HG03442 (cell line): Measurements from ENCODE around the gene CNOT1.
"Not testable (repeated sequence)": the region's sequence is repeated elsewhere in the genome, so short reads cannot be mapped to it uniquely, and the experiment has no call there.

Experiments used
- ATAC-seq: cut with Tn5 transposase; IDR thresholded peaks from one replicate; pipeline ENCODE4 v1.9.1; 2021; ENCODE audit warnings: mild to moderate bottlenecking, moderate library complexity; ENCODE audit not compliant: unreplicated experiment

CNOT1 gene

DNA sequence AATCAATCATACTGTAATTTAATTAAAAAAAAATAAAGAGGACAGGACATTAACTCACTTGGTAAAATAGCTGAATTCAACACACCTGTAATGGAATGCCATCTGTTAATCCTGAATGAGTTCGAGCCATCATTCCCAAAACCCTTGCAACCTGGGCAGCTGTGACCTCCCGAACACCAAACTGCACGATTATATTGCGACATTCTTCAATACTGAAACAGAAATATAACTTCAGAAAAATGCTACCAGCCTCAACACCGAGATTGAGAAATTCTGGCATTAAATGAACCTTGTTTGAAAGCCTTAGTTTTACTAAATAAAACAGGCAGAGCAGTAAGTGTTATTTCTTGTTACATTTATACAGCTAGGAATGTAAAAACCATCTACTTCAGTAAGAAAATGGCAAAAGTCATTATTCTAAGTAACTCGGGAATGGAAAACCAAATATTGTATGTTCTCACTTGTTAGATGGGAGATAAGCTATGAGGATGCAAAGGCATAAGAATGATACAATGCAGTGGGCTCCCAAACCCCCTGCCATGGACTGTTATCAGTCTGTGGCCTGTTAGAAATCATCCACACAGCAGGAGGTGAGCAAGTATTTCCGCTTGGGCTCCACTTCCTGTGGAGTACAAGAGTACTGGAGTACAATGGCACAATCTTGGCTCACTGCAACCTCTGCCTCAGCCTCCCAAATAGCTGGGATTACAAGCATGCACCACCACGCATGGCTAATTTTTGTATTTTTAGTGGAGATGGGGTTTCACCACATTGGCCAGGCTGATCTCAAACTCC lies 46.5 kb downstream of the CNOT1 start:
- ATAC-seq: no peak

DNA sequence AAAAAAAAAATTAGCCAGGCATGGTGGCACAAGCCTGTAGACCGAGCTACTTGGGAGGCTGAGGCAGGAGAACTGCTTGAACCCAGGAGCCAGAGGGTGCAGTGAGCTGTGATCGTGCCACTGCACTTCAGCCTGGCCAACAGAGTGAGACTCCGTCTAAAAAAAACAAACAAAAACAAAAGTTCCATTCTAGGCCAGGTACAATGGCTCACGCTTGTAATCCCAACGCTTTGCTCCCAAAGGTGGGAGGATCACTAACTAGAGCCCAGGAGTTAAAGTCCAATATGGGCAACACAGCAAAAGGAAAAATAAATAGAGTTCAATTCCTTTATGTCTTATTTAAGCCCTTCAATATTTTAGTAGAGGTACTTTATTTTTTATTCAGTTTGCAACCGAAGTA lies 47.5 kb downstream of the CNOT1 start:
- no peak for ATAC-seq

DNA sequence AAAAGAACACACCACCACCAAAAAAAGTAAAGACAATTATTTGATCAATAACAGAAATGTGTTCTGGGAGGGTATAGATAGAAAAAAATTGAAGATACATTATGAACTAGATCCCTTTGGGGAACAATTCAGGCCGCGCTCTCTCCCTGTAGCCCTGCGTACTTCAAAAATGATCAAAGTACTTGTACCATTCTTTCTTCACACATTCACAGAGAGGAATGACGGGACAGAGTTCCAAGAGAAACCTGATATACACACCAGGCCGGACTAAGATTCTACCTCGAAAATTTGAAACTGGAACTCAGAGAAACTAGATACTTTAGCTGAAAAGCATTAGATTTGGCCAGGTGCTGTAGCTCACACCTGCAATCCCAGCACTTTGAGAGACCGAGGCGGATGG lies 50.0 kb downstream of the CNOT1 start:
- no peak for ATAC-seq

DNA sequence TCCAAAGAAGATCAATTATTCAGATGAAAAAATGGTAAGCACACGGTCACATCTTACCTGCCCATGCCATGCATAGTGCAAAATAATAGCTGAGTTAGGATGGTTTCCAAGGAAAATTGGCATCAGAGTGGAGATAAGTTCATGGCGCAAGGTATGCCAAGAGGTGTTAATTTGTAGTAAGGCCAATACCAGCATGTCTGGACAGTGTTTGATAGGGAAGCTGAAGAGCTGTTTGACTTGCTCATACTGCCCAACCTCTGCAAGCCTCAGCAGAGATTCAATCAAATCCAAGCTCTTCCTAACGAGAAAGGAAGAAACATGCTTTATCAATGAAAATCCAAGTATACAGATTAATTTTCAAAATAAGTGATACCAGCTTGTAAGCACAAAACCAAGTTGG lies 51.0 kb downstream of the CNOT1 start:
- no peak for ATAC-seq

DNA sequence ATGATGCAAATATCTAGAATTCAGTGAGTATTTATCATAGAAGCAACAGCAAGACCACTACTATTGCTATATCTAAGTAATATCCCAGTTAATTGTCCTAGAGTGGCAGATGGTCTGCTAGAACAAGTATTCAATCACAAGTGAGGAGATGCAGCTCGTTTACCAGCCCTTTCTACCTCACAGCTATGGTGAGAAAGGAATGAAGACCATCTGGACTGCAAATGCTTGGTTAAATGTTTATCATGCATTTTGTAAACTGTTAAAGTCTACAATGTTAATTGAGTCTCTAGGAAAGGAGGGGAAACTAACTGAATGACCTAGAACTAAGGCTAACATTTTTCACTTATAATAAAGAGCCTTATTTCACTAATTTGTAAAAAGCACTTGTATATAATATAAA lies 52.5 kb downstream of the CNOT1 start:
- no peak for ATAC-seq

DNA sequence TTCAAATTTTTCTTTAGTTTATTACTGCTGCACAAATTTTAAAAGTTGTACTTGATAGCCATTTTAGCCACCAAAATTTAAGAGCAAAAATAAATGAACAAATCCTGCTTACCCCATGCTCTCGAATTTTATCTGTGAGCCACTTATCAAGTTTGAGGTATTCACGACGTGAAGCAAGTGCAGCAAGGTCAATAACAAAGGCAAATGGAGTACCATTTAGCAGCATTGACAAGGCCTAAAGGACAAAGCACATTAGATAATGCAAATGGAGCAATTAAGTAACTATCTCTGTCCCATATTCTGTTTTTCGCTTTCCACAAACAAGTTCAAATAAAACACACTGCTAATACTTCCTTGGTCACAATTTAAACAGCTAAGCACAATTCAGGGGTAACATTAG lies 54.7 kb downstream of the CNOT1 start:
- ATAC-seq: no peak

DNA sequence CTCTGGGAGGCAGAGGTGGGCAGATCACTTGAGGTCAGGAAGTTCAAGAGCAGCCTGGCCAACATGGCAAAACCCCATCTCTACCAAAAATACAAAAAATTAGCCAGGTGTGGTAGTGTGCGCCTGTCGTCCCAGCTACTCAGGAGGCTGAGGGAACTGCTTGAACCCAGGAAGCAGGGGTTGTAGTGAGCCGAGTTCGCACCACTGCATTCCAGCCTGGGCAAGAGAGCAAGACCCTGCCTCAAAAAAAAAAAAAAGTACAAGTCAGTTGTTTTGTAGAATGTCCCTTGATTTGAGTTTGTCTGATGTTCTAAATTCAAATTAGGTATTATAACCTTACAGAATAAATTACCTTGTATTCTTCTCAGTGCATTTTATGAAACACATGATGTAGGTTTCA lies 63.9 kb downstream of the CNOT1 start:
- not testable (repeated sequence) for ATAC-seq

DNA sequence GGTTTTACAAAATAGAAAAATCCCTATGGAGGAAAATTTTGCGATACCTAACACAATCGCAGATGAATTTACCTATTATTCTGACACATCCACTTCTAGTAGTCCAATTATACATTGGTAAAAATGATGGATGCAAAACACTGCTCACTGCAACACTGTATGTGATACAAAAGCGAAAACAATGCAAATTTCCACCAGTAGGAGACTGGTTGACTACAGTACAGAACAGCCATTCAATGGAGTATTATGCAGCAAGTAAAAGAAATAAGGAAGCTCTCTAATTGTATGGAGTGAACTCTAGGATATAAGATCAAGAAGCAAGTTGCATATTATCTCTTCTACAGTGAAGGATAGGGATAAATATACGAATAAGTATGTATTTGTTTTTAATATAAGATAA lies 65.9 kb downstream of the CNOT1 start:
- ATAC-seq: no peak

DNA sequence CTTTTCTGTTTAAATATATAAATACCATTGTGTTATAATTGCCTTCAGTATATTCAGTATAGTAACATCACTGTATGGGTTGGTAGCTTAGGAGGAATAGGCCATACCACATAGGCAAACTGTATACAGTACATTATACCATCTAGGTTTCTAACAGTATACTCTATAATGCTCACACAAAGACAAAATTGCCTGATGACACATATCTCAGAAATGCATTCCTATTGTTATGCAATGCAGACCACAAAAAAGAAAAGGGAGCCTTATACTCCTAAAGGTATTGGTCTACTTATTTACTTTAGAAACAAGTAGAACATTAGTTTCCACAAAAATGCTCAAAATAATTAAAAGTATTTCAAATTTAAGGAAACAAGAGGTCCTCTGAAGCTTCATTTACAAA lies 66.4 kb downstream of the CNOT1 start:
- ATAC-seq: no peak

DNA sequence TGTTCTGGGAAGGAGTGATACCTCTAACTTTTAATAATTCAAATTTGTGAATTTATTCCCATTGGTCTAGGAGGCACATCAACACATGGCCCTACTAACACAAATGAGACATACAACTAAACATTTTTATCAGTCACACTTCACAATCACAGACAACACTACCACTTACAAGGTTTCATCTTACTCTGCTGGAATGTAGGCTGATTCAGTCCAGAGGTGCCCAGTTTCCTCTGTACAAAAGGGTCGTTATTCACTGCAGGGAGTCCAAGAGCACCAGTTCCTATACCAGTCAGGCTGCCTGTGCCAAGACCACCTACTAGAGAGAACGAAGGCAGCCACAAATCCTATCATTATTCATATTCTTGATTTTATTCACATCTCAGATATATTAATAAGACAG lies 72.9 kb downstream of the CNOT1 start:
- ATAC-seq: no peak

DNA sequence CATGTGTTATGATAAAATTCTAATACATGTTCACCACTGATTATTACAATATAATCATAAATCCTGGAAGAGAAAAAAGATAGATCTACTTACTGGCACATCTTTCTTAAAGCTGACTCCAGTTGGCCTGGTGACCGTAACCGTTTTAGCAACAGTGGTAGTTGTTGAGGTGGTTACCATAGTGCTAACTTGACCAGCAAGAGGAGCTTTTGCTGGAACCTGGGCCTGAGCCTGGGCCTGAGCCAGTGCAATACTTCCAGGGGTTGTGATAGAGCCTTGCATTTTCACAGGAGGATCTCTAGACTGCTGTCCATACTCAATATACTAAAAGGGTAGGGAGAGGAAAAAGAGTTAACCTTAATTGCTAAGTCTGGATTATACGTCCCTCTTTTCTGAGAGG lies 78.1 kb downstream of the CNOT1 start:
- no peak for ATAC-seq

DNA sequence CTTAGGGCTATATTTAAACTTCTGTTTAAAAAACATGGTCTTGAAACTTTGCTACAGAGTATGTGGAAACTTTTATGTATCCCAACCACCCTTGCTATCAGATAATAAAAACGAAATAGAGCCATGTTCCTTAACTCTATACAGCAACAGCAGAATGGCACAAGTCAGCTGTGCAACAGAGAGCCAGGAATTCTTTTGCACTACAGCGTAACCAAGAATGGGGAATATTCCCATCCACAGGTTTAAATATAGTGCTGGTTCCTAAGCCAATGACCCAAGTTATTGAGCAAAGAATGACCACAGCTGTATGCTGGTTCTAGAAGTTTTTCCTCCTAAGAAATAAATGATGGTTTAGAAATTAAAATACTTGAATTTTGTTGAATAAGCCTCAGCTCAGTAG lies 81.2 kb downstream of the CNOT1 start:
- no peak for ATAC-seq

DNA sequence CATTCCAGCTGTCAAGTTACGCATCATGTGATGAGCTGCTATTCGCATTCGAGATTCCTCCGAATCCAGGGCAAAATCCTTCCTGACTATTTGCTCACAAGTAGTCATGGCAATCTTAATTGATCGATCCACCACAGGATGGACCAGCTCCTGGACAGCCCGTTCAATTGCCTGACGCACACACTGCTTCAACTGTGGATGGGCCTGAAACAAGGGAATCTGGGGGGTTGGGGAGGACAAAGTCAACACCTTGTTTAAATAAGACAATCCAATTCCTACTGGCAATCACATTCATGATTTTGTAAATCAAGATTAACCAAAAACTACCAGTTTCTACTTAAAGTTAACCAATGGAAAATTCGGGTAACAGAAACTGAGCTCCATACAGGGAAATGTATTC lies 85.9 kb downstream of the CNOT1 start:
- ATAC-seq: no peak

DNA sequence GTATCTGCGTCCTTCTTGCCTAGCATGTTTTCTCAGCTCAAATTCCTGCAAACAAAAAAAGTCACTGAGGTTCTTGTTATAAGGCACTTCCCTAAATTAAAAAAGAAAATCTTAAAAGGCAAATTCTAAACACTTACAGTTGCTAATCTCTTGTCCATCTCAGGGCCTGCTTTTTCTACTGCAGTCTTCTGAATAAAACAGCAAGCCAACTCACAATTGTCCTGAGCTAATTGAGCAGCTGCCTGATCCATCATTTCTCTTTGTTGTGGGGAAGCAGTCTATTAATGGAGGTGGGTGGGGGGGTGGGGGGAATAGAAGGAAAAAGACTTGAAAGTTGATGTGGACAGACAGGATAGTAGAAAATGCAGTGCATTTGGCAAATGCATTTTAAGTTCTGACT lies 87.3 kb downstream of the CNOT1 start:
- ATAC-seq: no peak

DNA sequence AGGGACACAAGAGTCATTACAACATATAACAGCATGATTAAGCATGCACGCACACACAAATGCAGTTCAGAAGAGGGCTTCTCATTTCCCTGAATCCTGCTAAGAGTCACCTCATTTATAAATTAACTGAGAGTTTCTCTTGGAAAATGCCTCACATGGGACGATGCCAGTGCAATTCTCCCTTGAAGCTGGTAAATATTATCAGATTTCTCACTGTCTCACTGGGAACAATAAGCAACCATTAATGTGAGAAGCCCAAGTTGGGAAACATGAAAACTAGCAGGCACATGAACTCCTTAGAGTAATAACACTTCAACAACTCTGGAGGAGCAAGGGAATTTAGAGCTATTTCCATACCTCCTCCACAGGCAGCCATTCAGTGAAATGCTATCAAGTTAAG lies 87.9 kb downstream of the CNOT1 start:
- ATAC-seq: no peak

DNA sequence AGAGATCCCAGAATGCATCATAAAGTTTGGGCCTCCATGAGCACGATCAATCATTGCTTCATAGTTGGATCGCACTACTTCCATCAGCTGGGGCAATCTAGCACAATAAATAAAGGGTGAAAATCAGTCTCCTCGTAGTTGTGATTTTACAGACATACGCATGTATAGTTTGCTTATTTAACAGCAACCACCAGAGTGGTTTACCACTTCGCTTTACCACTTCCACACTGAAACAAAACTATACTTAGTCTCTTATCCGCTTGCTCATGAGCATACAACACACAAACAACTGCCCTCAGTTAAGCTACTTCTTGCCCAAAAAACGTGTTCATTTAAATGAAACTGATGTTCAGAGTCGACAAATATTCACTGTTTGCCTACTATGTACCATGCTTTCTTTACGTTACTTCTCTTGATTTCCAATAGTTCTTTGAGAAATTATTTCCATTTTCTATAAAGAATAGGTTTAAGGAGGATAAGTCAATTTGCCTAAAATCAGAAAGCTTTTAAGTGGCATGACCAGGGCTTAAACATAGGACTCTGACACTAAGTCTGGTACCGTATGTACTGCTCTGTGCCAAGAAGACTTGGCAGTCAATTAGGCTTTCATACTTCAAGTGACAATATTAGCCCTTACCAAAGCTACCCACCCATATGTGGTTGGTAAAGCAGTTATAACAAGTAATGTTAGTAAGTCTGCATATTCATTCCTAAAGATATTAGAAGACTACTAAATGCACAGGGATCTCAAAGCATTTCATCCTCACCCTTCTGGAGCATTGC lies 92.3 kb downstream of the CNOT1 start:
- no peak for ATAC-seq

DNA sequence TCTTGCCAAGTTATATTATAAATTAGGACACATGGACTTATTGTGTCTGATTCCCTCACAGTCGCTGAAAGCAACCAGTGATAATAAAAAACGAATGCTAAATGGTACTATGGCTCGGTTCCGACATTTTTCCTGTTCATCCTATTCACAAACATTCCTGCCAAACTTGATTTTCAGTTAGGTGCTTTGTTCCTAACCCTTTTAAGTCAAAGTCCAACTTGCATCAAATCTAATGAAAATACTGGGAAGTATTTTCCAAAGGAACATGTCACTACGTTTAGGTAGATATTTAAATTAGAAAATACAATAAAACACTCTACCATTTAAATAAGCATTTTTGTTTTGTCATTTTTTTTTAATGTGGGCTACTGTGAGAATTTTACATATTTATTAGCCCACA lies 93.3 kb downstream of the CNOT1 start:
- no peak for ATAC-seq

DNA sequence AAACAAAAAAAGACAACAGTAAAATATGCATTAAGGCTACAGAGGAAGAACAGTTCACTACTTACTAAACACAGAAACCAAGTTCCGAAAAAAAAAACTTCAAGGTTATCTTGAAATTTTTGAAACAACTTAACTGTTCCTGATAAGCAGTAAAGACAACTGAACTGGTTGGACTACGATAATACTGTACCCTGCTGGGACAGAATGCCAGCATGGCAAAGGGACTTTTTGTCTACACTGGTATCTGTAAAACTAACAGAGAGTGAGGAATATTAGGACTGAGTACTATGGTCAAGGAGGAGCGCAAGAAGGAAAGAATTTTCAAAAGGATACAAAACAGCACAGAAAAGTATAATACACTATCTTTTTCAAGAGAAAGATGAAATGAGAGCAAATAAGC lies 94.5 kb downstream of the CNOT1 start:
- no peak for ATAC-seq

DNA sequence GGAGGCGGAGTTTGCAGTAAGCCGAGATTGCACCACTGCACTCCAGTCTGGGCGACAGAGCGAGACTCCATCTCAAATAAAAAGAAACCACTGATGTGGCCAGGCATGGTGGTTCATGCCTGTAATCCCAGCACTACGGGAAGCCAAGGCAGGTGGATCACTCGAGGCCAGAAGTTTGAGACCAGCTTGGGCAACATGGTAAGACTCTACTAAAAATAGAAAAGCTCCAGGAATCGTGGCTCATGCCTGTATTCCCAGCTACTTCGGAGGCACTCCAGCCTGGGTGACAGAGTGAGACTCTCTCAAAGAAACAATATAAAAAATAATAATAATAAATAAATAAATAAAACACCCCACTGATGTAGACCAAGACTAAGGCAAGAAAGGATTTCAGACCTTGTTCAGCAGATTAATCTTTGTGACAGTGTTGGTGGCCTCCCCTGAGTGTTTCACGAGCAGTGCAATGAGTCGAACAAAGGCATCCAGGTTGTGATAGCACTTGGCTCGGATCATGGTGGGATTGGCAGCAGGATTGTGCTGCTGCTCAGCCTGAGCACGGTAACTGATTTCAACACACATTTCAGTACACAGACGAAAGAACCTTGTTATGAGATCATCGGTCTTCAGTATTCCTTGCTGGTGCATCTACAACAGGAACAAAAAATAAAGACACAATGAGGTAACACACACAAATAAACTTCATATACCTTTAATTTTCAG lies 95.7 kb downstream of the CNOT1 start:
- no peak for ATAC-seq

DNA sequence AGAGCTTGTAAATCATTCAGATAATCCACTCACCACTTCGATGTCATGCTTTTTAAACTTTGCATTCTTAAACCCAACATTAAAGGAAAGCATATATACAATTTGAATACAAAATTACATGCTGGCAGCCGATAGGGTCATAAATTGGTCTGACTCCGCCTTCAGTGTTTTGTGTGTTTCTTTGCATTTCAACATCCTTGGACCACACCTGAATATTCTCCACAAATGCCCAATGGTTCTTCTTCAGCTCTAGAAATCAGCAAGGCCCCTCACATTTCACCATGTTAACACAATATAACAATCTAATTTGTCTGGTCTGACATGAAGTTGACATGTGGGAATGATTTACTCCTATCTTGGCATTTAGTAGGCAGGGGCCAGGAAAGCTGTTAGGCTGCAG lies 97.2 kb downstream of the CNOT1 start:
- ATAC-seq: no peak

DNA sequence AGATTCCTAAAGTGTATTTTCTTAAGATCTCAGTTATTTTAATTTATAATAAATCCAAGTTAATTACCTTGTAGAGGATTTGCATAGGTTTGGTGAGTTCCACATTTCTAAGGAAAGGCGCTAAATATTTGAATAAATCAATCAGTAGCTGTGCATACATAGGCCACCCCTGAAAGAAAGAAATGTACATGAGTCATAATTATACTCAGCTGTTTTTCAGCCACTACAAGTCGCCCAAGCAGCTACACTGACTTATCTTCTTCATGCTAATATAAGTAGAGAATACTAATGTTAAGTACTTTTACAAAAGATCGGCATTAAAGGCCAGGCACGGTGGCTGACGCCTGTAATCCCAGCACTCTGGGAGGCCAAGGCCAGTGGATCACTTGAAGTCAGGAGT lies 99.4 kb downstream of the CNOT1 start:
- no peak for ATAC-seq

DNA sequence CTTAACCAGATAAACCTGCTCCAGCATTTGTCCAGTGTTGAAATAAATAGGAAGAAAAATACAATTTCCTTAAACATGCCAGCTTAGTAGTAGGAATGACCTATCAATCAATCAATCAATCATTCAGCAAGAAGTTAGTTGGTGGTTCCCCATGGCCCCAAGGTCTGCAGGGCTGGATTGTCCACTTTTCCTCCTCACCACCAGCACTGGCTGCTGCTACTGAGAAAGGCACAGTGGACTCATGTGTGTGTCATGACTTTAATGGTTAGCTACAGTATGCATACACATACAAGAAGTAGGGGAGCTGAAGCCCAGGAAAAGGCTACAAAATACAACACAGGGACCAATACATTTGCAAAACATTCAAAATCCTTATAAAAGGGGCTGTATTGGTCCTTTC lies 109.9 kb downstream of the CNOT1 start:
- ATAC-seq: no peak
